ENCODE results near the gene ERN1. TPM values are rescaled to one million over a fixed set of nuclear protein-coding genes. Genes with fewer than 3 reads are reported as not detected.

Gene ERN1
- total and polyA plus RNA-seq, 2 of the 13 experiments (the other 11 are each of a cell fraction or from before 2014, with no cell fraction given): 6.0 to 12.7 TPM

DNA sequence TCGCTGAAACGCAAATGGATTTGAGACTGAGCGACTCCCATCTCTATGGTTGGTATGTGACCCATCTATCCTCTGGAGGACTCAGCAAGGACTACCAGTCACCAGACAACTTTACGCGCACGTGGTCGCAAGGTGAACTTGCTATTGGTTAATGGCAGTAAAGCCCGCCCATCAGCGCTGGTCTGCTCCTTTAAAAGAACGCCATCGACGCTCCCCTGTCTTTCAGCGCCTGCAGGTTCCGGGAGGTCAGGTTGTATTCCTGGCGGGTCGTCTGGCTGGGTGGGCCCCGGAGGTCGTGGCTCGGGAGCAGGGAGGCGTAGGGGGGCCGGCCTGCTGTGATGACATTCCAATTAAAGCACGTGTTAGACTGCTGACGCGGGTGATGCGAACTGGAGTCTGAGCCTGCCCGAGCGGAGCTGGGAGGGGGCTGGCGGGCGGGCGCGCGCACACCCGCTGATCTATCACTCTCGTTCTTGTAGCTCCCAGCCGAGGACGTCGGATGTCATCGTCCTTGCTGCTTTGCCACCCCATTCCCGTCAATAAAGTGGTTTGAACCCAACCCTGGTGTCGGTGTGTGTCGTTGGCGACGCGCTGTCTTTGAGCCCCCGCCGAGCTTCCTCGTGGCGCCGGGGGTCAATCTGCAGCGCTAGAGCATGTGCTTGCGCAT is 15.9 kb upstream of the ERN1 start (continued):
- TF ChIP-seq, protein P1, sequence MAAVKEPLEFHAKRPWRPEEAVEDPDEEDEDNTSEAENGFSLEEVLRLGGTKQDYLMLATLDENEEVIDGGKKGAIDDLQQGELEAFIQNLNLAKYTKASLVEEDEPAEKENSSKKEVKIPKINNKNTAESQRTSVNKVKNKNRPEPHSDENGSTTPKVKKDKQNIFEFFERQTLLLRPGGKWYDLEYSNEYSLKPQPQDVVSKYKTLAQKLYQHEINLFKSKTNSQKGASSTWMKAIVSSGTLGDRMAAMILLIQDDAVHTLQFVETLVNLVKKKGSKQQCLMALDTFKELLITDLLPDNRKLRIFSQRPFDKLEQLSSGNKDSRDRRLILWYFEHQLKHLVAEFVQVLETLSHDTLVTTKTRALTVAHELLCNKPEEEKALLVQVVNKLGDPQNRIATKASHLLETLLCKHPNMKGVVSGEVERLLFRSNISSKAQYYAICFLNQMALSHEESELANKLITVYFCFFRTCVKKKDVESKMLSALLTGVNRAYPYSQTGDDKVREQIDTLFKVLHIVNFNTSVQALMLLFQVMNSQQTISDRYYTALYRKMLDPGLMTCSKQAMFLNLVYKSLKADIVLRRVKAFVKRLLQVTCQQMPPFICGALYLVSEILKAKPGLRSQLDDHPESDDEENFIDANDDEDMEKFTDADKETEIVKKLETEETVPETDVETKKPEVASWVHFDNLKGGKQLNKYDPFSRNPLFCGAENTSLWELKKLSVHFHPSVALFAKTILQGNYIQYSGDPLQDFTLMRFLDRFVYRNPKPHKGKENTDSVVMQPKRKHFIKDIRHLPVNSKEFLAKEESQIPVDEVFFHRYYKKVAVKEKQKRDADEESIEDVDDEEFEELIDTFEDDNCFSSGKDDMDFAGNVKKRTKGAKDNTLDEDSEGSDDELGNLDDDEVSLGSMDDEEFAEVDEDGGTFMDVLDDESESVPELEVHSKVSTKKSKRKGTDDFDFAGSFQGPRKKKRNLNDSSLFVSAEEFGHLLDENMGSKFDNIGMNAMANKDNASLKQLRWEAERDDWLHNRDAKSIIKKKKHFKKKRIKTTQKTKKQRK (IDR thresholded peaks at IDR 0.05; ENCODE audit: low read length): no peak
- TF ChIP-seq, protein P2, sequence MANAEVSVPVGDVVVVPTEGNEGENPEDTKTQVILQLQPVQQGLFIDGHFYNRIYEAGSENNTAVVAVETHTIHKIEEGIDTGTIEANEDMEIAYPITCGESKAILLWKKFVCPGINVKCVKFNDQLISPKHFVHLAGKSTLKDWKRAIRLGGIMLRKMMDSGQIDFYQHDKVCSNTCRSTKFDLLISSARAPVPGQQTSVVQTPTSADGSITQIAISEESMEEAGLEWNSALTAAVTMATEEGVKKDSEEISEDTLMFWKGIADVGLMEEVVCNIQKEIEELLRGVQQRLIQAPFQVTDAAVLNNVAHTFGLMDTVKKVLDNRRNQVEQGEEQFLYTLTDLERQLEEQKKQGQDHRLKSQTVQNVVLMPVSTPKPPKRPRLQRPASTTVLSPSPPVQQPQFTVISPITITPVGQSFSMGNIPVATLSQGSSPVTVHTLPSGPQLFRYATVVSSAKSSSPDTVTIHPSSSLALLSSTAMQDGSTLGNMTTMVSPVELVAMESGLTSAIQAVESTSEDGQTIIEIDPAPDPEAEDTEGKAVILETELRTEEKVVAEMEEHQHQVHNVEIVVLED (CRISPR knock-in tag; IDR thresholded peaks at IDR 0.05; ENCODE audit: borderline replicate concordance): peak; percentile 70; the same call in 1 of the 2 replicates
- TF ChIP-seq NFATC3 (CRISPR knock-in tag; IDR thresholded peaks at IDR 0.05) (peak; percentile 54; the same call in 1 of the 2 replicates), SKI (IDR thresholded peaks at IDR 0.05; ENCODE audit: partially characterized antibody) (peak; percentile 67), ZNF121 (CRISPR knock-in tag; IDR thresholded peaks at IDR 0.05) (no peak; the same call in 1 of the 2 replicates), MED8 (CRISPR knock-in tag; IDR thresholded peaks at IDR 0.05; ENCODE audit: insufficient replicate concordance) (peak; percentile 96), ZNF207 (IDR thresholded peaks at IDR 0.05; ENCODE audit: borderline replicate concordance) (no peak), ZFAT (CRISPR knock-in tag; conservative IDR thresholded peaks at IDR 0.05) (peak; percentile 64), ZNF75D (CRISPR knock-in tag; IDR thresholded peaks at IDR 0.05; ENCODE audit: borderline replicate concordance) (no peak), KLF11 (CRISPR knock-in tag; IDR thresholded peaks at IDR 0.05) (peak; percentile 96), ZNF556 (CRISPR knock-in tag; IDR thresholded peaks at IDR 0.05; ENCODE audit: borderline replicate concordance) (peak; percentile 96), NAIF1 (CRISPR knock-in tag; IDR thresholded peaks at IDR 0.05; ENCODE audit: borderline replicate concordance) (peak; percentile 89), SUZ12 (IDR thresholded peaks at IDR 0.05; ENCODE audit: low read depth, low read length) (no peak), ZNF780A (CRISPR knock-in tag; IDR thresholded peaks at IDR 0.05) (peak; percentile 83), KLF12 (CRISPR knock-in tag; IDR thresholded peaks at IDR 0.05; ENCODE audit: borderline replicate concordance) (peak; percentile 35; the same call in 1 of the 2 replicates), ZNF564 (CRISPR knock-in tag; IDR thresholded peaks at IDR 0.05) (0 out of 2 replicates have a peak, but pooled peaks have one; percentile 17), POGZ (CRISPR knock-in tag; IDR thresholded peaks at IDR 0.05) (peak; percentile 98), ZNF768 (CRISPR knock-in tag; IDR thresholded peaks at IDR 0.05) (peak; percentile 82; the same call in 1 of the 2 replicates)
- TF ChIP-seq, protein P3, sequence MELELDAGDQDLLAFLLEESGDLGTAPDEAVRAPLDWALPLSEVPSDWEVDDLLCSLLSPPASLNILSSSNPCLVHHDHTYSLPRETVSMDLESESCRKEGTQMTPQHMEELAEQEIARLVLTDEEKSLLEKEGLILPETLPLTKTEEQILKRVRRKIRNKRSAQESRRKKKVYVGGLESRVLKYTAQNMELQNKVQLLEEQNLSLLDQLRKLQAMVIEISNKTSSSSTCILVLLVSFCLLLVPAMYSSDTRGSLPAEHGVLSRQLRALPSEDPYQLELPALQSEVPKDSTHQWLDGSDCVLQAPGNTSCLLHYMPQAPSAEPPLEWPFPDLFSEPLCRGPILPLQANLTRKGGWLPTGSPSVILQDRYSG (CRISPR knock-in tag; IDR thresholded peaks at IDR 0.05): peak; percentile 82
- TF ChIP-seq, protein P4, sequence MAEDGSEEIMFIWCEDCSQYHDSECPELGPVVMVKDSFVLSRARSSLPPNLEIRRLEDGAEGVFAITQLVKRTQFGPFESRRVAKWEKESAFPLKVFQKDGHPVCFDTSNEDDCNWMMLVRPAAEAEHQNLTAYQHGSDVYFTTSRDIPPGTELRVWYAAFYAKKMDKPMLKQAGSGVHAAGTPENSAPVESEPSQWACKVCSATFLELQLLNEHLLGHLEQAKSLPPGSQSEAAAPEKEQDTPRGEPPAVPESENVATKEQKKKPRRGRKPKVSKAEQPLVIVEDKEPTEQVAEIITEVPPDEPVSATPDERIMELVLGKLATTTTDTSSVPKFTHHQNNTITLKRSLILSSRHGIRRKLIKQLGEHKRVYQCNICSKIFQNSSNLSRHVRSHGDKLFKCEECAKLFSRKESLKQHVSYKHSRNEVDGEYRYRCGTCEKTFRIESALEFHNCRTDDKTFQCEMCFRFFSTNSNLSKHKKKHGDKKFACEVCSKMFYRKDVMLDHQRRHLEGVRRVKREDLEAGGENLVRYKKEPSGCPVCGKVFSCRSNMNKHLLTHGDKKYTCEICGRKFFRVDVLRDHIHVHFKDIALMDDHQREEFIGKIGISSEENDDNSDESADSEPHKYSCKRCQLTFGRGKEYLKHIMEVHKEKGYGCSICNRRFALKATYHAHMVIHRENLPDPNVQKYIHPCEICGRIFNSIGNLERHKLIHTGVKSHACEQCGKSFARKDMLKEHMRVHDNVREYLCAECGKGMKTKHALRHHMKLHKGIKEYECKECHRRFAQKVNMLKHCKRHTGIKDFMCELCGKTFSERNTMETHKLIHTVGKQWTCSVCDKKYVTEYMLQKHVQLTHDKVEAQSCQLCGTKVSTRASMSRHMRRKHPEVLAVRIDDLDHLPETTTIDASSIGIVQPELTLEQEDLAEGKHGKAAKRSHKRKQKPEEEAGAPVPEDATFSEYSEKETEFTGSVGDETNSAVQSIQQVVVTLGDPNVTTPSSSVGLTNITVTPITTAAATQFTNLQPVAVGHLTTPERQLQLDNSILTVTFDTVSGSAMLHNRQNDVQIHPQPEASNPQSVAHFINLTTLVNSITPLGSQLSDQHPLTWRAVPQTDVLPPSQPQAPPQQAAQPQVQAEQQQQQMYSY (CRISPR knock-in tag; IDR thresholded peaks at IDR 0.05): no peak; the same call in 1 of the 2 replicates

Measured in HepG2 (cell line).